Measurements from ENCODE around the gene TAPBPL. TPM values are rescaled to one million over a fixed set of nuclear protein-coding genes. Genes with fewer than 3 reads are reported as not detected.

Gene TAPBPL
- total RNA-seq = 10 to 100 TPM; 49.4 to 50.1 TPM

- peaks cover 47% of the 10 kb centered on the region for H3K36me3 Mint-ChIP-seq
- H3K4me1 Mint-ChIP-seq = peaks cover 51% of the 10 kb centered on the region
- POLR2A ChIA-PET = interaction anchor here (0.8 to 5.1 kb wide), 18 partner anchors 8 to 115 kb away, joined by 3 to 151 read pairs (median 8); partner anchors contain the start of genes CD27, GAPDH, MRPL51 and VAMP1
- H3K4me3 Mint-ChIP-seq = peak within 1 kb of the TSS; percentile 98
- no peaks in the 10 kb centered on the region for H3K9me3 Mint-ChIP-seq
- peak; percentile 73 for DNase-seq
- H3K27ac Mint-ChIP-seq = peak within 1 kb of the TSS; percentile 98
- H3K27me3 Mint-ChIP-seq = no peaks in the 10 kb centered on the region
- peak; percentile 83 for ATAC-seq (ENCODE audit: low read depth)
These were observed at the start of gene TAPBPL for GRCh38 chr12:6451348-6452244. Gene TAPBPL, plus strand, starts transcription at chr12:6452042. Its CDS starts 207 bp downstream, at chr12:6452249.

GRCh38 chr12:6404390-6404789 is 47.5 kb upstream of the TAPBPL start:
- Mint-ChIP-seq H3K27ac (no peak overlapping the region), H3K36me3 (no peaks in the 10 kb centered on the region), H3K4me3 (no peak overlapping the region), H3K27me3 (peaks cover 11% of the 10 kb centered on the region), H3K4me1 (peaks cover 3% of the 10 kb centered on the region), H3K9me3 (no peaks in the 10 kb centered on the region)
- POLR2A ChIA-PET = no interaction called here
- no peak for DNase-seq
- no peak for ATAC-seq (ENCODE audit: low read depth)

- Mint-ChIP-seq H3K27ac (no peak overlapping the region), H3K4me1 (peaks cover 3% of the 10 kb centered on the region), H3K4me3 (no peak overlapping the region), H3K9me3 (no peaks in the 10 kb centered on the region), H3K36me3 (no peaks in the 10 kb centered on the region), H3K27me3 (peaks cover 14% of the 10 kb centered on the region)
- DNase-seq = no peak
- ATAC-seq (ENCODE audit: low read depth) = no peak
- POLR2A ChIA-PET = no interaction called here
These were observed 45.9 kb upstream of the TAPBPL start for GRCh38 chr12:6405963-6406362.

GRCh38 chr12:6407236-6407954 is 44.4 kb upstream of the TAPBPL start:
- peaks cover 15% of the 10 kb centered on the region for H3K27me3 Mint-ChIP-seq
- H3K4me1 Mint-ChIP-seq = peaks cover 3% of the 10 kb centered on the region
- H3K9me3 Mint-ChIP-seq = no peaks in the 10 kb centered on the region
- no peaks in the 10 kb centered on the region for H3K36me3 Mint-ChIP-seq
- ATAC-seq (ENCODE audit: low read depth) (no peak), DNase-seq (no peak)
- POLR2A ChIA-PET = no interaction called here
- H3K4me3 Mint-ChIP-seq = no peak overlapping the region
- H3K27ac Mint-ChIP-seq = no peak overlapping the region

GRCh38 chr12:6416596-6416995 is 35.2 kb upstream of the TAPBPL start:
- ATAC-seq (ENCODE audit: low read depth) (no peak), DNase-seq (no peak)
- Mint-ChIP-seq H3K36me3 (no peaks in the 10 kb centered on the region), H3K27me3 (peaks cover 11% of the 10 kb centered on the region), H3K4me3 (no peak overlapping the region), H3K4me1 (peaks cover 12% of the 10 kb centered on the region), H3K9me3 (no peaks in the 10 kb centered on the region), H3K27ac (no peak overlapping the region)
- POLR2A ChIA-PET = no interaction called here

GRCh38 chr12:6418796-6419195 is 33.0 kb upstream of the TAPBPL start:
- peaks cover 9% of the 10 kb centered on the region for H3K27me3 Mint-ChIP-seq
- H3K4me3 Mint-ChIP-seq = no peak overlapping the region
- peaks cover 19% of the 10 kb centered on the region for H3K4me1 Mint-ChIP-seq
- H3K36me3 Mint-ChIP-seq = no peaks in the 10 kb centered on the region
- DNase-seq (no peak), ATAC-seq (ENCODE audit: low read depth) (no peak)
- POLR2A ChIA-PET = interaction anchor here (1.6 kb wide), 1 partner anchor 52 kb away, joined by 4 read pairs; the partner anchor contains the start of gene VAMP1
- no peak overlapping the region for H3K27ac Mint-ChIP-seq
- H3K9me3 Mint-ChIP-seq = no peaks in the 10 kb centered on the region

GRCh38 chr12:6420364-6420763 is 31.5 kb upstream of the TAPBPL start:
- POLR2A ChIA-PET = interaction anchor here (0.7 to 0.9 kb wide), 2 partner anchors 91 to 149 kb away, joined by 3 to 4 read pairs; no protein-coding TSS in a partner anchor
- Mint-ChIP-seq H3K9me3 (no peaks in the 10 kb centered on the region), H3K4me3 (no peak overlapping the region), H3K27me3 (peaks cover 7% of the 10 kb centered on the region), H3K4me1 (peaks cover 24% of the 10 kb centered on the region), H3K27ac (no peak overlapping the region), H3K36me3 (no peaks in the 10 kb centered on the region)
- ATAC-seq (ENCODE audit: low read depth) (no peak), DNase-seq (no peak)

GRCh38 chr12:6423267-6424007 is 28.4 kb upstream of the TAPBPL start:
- H3K27ac Mint-ChIP-seq = peak overlapping the region; percentile 76
- H3K4me1 Mint-ChIP-seq = peaks cover 45% of the 10 kb centered on the region
- peak; percentile 69 for DNase-seq
- peaks cover 7% of the 10 kb centered on the region for H3K27me3 Mint-ChIP-seq
- peak; percentile 81 for ATAC-seq (ENCODE audit: low read depth)
- H3K36me3 Mint-ChIP-seq = no peaks in the 10 kb centered on the region
- H3K9me3 Mint-ChIP-seq = no peaks in the 10 kb centered on the region
- POLR2A ChIA-PET = interaction anchor here (0.6 to 6.5 kb wide), 15 partner anchors 21 to 132 kb away, joined by 3 to 78 read pairs (median 7); partner anchors contain the start of genes CD27, GAPDH, IFFO1 and MRPL51
- no peak overlapping the region for H3K4me3 Mint-ChIP-seq

- no peak for DNase-seq
- Mint-ChIP-seq H3K4me3 (peak overlapping the region; percentile 11), H3K4me1 (peaks cover 45% of the 10 kb centered on the region), H3K27me3 (peaks cover 7% of the 10 kb centered on the region), H3K9me3 (no peaks in the 10 kb centered on the region), H3K27ac (peak overlapping the region; percentile 76), H3K36me3 (no peaks in the 10 kb centered on the region)
- ATAC-seq (ENCODE audit: low read depth) = no peak
- POLR2A ChIA-PET = interaction anchor here (0.6 to 6.5 kb wide), 15 partner anchors 20 to 131 kb away, joined by 3 to 78 read pairs (median 7); partner anchors contain the start of genes CD27, GAPDH, IFFO1 and MRPL51
These were observed 27.9 kb upstream of the TAPBPL start for GRCh38 chr12:6424008-6424347.

- Mint-ChIP-seq H3K4me3 (no peak overlapping the region), H3K4me1 (peaks cover 47% of the 10 kb centered on the region), H3K9me3 (no peaks in the 10 kb centered on the region), H3K27ac (peak overlapping the region; percentile 76), H3K27me3 (peaks cover 4% of the 10 kb centered on the region), H3K36me3 (no peaks in the 10 kb centered on the region)
- POLR2A ChIA-PET = interaction anchor here (0.9 to 6.5 kb wide), 15 partner anchors 16 to 115 kb away, joined by 4 to 78 read pairs (median 9); partner anchors contain the start of genes CD27, GAPDH, MRPL51 and TAPBPL
- ATAC-seq (ENCODE audit: low read depth) = no peak
- no peak for DNase-seq
These were observed 27.0 kb upstream of the TAPBPL start for GRCh38 chr12:6424866-6425265.

- Mint-ChIP-seq H3K27me3 (peaks cover under 1% of the 10 kb centered on the region), H3K4me1 (peaks cover 55% of the 10 kb centered on the region), H3K27ac (peak overlapping the region; percentile 93), H3K9me3 (no peaks in the 10 kb centered on the region), H3K4me3 (no peak overlapping the region), H3K36me3 (no peaks in the 10 kb centered on the region)
- POLR2A ChIA-PET = interaction anchor here (0.9 to 6.5 kb wide), 14 partner anchors 15 to 114 kb away, joined by 4 to 78 read pairs (median 10); partner anchors contain the start of genes CD27, GAPDH, MRPL51 and TAPBPL
- ATAC-seq (ENCODE audit: low read depth) (no peak), DNase-seq (no peak)
These were observed 26.0 kb upstream of the TAPBPL start for GRCh38 chr12:6425590-6426531.
